ENCODE results near the gene OPRL1.

DNA sequence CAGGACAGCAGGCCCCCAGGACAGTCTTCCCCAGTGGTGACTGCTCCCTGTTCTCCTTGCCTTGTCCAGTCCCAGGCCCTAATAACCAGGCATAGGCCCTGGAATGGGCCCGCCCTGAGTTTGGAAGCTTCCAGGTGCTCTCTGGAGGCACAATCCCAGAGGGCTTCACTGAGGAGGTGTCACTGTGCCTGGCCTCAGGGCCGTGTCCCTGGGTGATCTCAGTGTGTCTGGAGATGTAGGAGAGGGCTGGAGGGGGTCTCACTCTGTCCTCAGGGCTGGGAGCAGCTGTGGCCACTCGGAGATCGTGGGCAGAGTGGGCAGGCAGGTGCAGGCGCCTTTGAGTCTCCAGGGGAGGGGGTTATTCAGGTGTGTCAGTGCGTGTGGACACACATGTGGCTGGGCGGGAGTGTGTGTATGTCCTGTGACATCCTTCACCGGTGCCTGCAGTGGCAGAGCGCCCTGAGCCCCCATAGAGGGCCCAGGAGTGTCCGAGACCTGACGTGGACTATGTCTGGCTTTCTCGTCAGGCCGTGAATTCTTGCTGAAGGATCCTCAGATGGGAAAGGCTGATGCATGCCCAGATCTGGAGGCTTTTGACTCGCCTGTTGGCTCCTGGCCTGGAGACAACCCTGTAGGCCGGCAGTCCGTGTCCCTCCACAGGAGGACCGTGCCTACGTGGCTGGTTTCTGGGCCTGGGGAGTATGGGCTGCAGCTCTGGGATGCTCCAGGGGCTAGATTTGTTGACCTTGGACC, 33.0 kb downstream of the OPRL1 start:
- TF ChIP-seq EZH2 (IDR thresholded peaks at IDR 0.05; ENCODE audit: low read depth) = no peak
- TF ChIP-seq, protein P1, sequence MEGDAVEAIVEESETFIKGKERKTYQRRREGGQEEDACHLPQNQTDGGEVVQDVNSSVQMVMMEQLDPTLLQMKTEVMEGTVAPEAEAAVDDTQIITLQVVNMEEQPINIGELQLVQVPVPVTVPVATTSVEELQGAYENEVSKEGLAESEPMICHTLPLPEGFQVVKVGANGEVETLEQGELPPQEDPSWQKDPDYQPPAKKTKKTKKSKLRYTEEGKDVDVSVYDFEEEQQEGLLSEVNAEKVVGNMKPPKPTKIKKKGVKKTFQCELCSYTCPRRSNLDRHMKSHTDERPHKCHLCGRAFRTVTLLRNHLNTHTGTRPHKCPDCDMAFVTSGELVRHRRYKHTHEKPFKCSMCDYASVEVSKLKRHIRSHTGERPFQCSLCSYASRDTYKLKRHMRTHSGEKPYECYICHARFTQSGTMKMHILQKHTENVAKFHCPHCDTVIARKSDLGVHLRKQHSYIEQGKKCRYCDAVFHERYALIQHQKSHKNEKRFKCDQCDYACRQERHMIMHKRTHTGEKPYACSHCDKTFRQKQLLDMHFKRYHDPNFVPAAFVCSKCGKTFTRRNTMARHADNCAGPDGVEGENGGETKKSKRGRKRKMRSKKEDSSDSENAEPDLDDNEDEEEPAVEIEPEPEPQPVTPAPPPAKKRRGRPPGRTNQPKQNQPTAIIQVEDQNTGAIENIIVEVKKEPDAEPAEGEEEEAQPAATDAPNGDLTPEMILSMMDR (conservative IDR thresholded peaks at IDR 0.05) = no peak

Measured in PC-9 (cell line).